Measurements from ENCODE around the gene TMEM219.

TMEM219 gene

DNA sequence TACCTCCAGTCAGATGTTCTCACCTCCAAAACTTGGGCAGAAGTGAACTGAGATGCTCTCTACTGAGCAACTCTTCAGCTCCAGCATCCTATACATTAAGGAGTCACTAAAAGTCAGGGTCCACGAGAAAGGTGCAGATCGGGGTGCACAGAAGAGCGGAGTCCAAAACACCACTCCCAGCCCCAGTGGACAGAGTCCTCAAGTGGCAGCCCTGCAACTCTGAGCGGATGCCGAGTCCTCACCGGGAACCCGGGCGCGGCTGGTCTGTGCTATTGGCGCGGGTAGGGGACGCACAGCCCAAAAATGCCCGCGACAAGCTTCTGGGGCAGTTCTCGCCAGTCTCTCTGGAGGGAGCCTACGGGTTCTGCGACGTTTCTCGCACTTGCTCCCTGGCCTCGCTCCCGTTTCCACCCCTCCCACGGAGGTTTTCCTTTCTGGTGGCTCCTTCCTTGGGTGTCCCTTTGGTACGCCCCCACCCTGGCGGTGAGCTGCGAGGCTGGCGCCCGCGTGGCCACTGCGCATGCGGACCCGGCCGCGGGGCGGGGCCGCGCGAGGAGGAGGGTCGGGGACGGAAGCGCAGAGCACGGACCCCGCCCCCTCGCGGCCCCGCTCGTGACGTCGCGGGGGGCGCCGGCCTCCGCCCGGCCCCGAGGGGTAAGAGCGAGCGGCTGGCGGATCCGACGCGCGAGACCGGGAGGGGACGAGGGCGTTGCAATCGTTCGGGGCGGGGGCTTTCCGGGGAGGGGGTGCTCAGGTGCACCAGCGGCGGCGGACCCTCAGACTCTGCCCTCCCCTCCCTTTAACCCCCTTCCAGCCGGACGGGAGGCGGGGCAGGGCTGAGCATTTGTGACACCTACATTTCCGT lies at the start of gene TMEM219 (continued):
- no peak for TF ChIP-seq ZNF585B (tag by site-specific recombination; IDR thresholded peaks at IDR 0.05)
- peak; percentile 45; the same call in 1 of the 2 replicates for TF ChIP-seq ZBTB48 (tag by site-specific recombination; IDR thresholded peaks at IDR 0.05)
- no peak for TF ChIP-seq ZNF423 (tag by site-specific recombination; IDR thresholded peaks at IDR 0.05)
- no peak for TF ChIP-seq YY2 (tag by site-specific recombination; IDR thresholded peaks at IDR 0.05)
- no peak for TF ChIP-seq ZBTB44 (tag by site-specific recombination; IDR thresholded peaks at IDR 0.05)
- peak; percentile 65 for TF ChIP-seq SP2 (tag by site-specific recombination; IDR thresholded peaks at IDR 0.05)
- TF ChIP-seq TRIM28 (IDR thresholded peaks at IDR 0.05; ENCODE audit: borderline replicate concordance, low read length): no peak; the same call in 1 of the 2 replicates
- no peak for TF ChIP-seq ZNF776 (tag by site-specific recombination; IDR thresholded peaks at IDR 0.05; ENCODE audit: borderline replicate concordance)
- TF ChIP-seq ZNF830 (tag by site-specific recombination; IDR thresholded peaks at IDR 0.05; ENCODE audit: low read depth): no peak
- TF ChIP-seq ZNF366 (tag by site-specific recombination; conservative IDR thresholded peaks at IDR 0.05): no peak
- no peak for TF ChIP-seq ZNF391 (tag by site-specific recombination; IDR thresholded peaks at IDR 0.05; ENCODE audit: borderline replicate concordance, low read depth)
- no peak for TF ChIP-seq MEIS1 (CRISPR knock-in tag; IDR thresholded peaks at IDR 0.05; ENCODE audit: borderline replicate concordance)
- no peak for TF ChIP-seq ZFP3 (tag by site-specific recombination; IDR thresholded peaks at IDR 0.05; ENCODE audit: low read depth)
- TF ChIP-seq, protein P1, sequence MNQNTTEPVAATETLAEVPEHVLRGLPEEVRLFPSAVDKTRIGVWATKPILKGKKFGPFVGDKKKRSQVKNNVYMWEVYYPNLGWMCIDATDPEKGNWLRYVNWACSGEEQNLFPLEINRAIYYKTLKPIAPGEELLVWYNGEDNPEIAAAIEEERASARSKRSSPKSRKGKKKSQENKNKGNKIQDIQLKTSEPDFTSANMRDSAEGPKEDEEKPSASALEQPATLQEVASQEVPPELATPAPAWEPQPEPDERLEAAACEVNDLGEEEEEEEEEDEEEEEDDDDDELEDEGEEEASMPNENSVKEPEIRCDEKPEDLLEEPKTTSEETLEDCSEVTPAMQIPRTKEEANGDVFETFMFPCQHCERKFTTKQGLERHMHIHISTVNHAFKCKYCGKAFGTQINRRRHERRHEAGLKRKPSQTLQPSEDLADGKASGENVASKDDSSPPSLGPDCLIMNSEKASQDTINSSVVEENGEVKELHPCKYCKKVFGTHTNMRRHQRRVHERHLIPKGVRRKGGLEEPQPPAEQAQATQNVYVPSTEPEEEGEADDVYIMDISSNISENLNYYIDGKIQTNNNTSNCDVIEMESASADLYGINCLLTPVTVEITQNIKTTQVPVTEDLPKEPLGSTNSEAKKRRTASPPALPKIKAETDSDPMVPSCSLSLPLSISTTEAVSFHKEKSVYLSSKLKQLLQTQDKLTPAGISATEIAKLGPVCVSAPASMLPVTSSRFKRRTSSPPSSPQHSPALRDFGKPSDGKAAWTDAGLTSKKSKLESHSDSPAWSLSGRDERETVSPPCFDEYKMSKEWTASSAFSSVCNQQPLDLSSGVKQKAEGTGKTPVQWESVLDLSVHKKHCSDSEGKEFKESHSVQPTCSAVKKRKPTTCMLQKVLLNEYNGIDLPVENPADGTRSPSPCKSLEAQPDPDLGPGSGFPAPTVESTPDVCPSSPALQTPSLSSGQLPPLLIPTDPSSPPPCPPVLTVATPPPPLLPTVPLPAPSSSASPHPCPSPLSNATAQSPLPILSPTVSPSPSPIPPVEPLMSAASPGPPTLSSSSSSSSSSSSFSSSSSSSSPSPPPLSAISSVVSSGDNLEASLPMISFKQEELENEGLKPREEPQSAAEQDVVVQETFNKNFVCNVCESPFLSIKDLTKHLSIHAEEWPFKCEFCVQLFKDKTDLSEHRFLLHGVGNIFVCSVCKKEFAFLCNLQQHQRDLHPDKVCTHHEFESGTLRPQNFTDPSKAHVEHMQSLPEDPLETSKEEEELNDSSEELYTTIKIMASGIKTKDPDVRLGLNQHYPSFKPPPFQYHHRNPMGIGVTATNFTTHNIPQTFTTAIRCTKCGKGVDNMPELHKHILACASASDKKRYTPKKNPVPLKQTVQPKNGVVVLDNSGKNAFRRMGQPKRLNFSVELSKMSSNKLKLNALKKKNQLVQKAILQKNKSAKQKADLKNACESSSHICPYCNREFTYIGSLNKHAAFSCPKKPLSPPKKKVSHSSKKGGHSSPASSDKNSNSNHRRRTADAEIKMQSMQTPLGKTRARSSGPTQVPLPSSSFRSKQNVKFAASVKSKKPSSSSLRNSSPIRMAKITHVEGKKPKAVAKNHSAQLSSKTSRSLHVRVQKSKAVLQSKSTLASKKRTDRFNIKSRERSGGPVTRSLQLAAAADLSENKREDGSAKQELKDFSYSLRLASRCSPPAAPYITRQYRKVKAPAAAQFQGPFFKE (tag by site-specific recombination; IDR thresholded peaks at IDR 0.05; ENCODE audit: borderline replicate concordance): no peak
- TF ChIP-seq ZNF747 (tag by site-specific recombination; IDR thresholded peaks at IDR 0.05): no peak
- TF ChIP-seq ZNF133 (tag by site-specific recombination; IDR thresholded peaks at IDR 0.05): no peak
- TF ChIP-seq, protein P2, sequence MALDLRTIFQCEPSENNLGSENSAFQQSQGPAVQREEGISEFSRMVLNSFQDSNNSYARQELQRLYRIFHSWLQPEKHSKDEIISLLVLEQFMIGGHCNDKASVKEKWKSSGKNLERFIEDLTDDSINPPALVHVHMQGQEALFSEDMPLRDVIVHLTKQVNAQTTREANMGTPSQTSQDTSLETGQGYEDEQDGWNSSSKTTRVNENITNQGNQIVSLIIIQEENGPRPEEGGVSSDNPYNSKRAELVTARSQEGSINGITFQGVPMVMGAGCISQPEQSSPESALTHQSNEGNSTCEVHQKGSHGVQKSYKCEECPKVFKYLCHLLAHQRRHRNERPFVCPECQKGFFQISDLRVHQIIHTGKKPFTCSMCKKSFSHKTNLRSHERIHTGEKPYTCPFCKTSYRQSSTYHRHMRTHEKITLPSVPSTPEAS (tag by site-specific recombination; IDR thresholded peaks at IDR 0.05): no peak
- TF ChIP-seq ZNF555 (tag by site-specific recombination; conservative IDR thresholded peaks at IDR 0.05): no peak
- no peak for TF ChIP-seq GFI1B (tag by site-specific recombination; IDR thresholded peaks at IDR 0.05)
- TF ChIP-seq, protein P3, sequence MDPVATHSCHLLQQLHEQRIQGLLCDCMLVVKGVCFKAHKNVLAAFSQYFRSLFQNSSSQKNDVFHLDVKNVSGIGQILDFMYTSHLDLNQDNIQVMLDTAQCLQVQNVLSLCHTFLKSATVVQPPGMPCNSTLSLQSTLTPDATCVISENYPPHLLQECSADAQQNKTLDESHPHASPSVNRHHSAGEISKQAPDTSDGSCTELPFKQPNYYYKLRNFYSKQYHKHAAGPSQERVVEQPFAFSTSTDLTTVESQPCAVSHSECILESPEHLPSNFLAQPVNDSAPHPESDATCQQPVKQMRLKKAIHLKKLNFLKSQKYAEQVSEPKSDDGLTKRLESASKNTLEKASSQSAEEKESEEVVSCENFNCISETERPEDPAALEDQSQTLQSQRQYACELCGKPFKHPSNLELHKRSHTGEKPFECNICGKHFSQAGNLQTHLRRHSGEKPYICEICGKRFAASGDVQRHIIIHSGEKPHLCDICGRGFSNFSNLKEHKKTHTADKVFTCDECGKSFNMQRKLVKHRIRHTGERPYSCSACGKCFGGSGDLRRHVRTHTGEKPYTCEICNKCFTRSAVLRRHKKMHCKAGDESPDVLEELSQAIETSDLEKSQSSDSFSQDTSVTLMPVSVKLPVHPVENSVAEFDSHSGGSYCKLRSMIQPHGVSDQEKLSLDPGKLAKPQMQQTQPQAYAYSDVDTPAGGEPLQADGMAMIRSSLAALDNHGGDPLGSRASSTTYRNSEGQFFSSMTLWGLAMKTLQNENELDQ (tag by site-specific recombination; IDR thresholded peaks at IDR 0.05; ENCODE audit: low read depth): no peak
- peak; percentile 56; the same call in 1 of the 2 replicates for TF ChIP-seq ZNF660 (tag by site-specific recombination; IDR thresholded peaks at IDR 0.05)
- no peak for TF ChIP-seq ZNF560 (tag by site-specific recombination; IDR thresholded peaks at IDR 0.05; ENCODE audit: borderline replicate concordance)
- no peak for TF ChIP-seq ZNF792 (tag by site-specific recombination; IDR thresholded peaks at IDR 0.05)
- TF ChIP-seq ZSCAN30 (tag by site-specific recombination; IDR thresholded peaks at IDR 0.05): peak; percentile 51
- peak; percentile 98 for TF ChIP-seq PATZ1 (tag by site-specific recombination; IDR thresholded peaks at IDR 0.05)
- no peak for TF ChIP-seq ZNF549 (tag by site-specific recombination; IDR thresholded peaks at IDR 0.05)
- no peak for TF ChIP-seq ZNF266 (tag by site-specific recombination; IDR thresholded peaks at IDR 0.05; ENCODE audit: low read depth)

All from HEK293 (cell line).